DND-41 (cell line): Measurements from ENCODE around the gene TMPRSS6.

Source experiments
- CTCF ChIP-seq: IDR thresholded peaks from 2 replicates; pipeline ENCODE4 v1.5.1; 2012; ENCODE audit warnings: borderline replicate concordance, low read length, moderate library complexity, mild to moderate bottlenecking; ENCODE audit not compliant: poor library complexity, severe bottlenecking; ENCODE audit errors: extremely low read depth
- EZH2 ChIP-seq: IDR thresholded peaks from 3 replicates; pipeline ENCODE4 v1.6.1; 2012; ENCODE audit warnings: borderline replicate concordance, low read depth, mild to moderate bottlenecking, moderate library complexity, low read length, inconsistent platforms; ENCODE audit not compliant: severe bottlenecking

- TF ChIP-seq CTCF (no peak), EZH2 (no peak)
Measured at GRCh38 chr22:37141971-37142370, 32.5 kb upstream of the TMPRSS6 start.
